Measurements from ENCODE around the gene KIF16B. TPM values are rescaled to one million over a fixed set of nuclear protein-coding genes. Genes with fewer than 3 reads are reported as not detected.

The KIF16B gene
- total RNA-seq, 1 experiment from 2014 or later, result 7.6 TPM

- CTCF ChIA-PET, result no interaction called here
- no peak for DNase-seq (ENCODE audit: low spot score)
- no peak for TF ChIP-seq JUN (CRISPR knock-in tag; IDR thresholded peaks at IDR 0.05)
- Mint-ChIP-seq H3K4me1 (no peaks in the 10 kb centered on the region), H3K27ac (no peak overlapping the region), H3K4me3 (no peak overlapping the region), H3K27me3 (ENCODE audit: low read depth) (no peaks in the 10 kb centered on the region), H3K36me3 (peaks cover 4% of the 10 kb centered on the region), H3K9me3 (peaks cover 7% of the 10 kb centered on the region; the same call in 1 of the 2 replicates)
- ATAC-seq, result no peak
- POLR2A ChIA-PET, result no interaction called here
Observed at GRCh38 chr20:16314320-16314719, 258.9 kb downstream of the KIF16B start.

- DNase-seq (ENCODE audit: low spot score) (no peak), ATAC-seq (no peak)
- peaks cover 7% of the 10 kb centered on the region; the same call in 1 of the 2 replicates for H3K9me3 Mint-ChIP-seq
- no peak overlapping the region for H3K27ac Mint-ChIP-seq
- ChIA-PET CTCF (no interaction called here), POLR2A (no interaction called here)
- no peaks in the 10 kb centered on the region for H3K27me3 Mint-ChIP-seq (ENCODE audit: low read depth)
- H3K4me1 Mint-ChIP-seq, result no peaks in the 10 kb centered on the region
- peaks cover 4% of the 10 kb centered on the region for H3K36me3 Mint-ChIP-seq
- no peak overlapping the region for H3K4me3 Mint-ChIP-seq
- TF ChIP-seq JUN (CRISPR knock-in tag; IDR thresholded peaks at IDR 0.05) (no peak), ZNF671 (CRISPR knock-in tag; IDR thresholded peaks at IDR 0.05) (no peak), SMAD3 (CRISPR knock-in tag; IDR thresholded peaks at IDR 0.05; ENCODE audit: borderline replicate concordance) (no peak), ARID4B (CRISPR knock-in tag; IDR thresholded peaks at IDR 0.05; ENCODE audit: borderline replicate concordance) (no peak), FOXJ3 (CRISPR knock-in tag; IDR thresholded peaks at IDR 0.05; ENCODE audit: borderline replicate concordance) (no peak), MYBL2 (CRISPR knock-in tag; IDR thresholded peaks at IDR 0.05) (no peak), NR2C2 (CRISPR knock-in tag; IDR thresholded peaks at IDR 0.05) (no peak), RELA (CRISPR knock-in tag; IDR thresholded peaks at IDR 0.05; ENCODE audit: borderline replicate concordance) (no peak), ZNF219 (CRISPR knock-in tag; IDR thresholded peaks at IDR 0.05; ENCODE audit: borderline replicate concordance) (no peak), PRRX2 (CRISPR knock-in tag; IDR thresholded peaks at IDR 0.05) (no peak), GRHL2 (CRISPR knock-in tag; IDR thresholded peaks at IDR 0.05; ENCODE audit: insufficient replicate concordance, severe bottlenecking) (no peak), E2F1 (CRISPR knock-in tag; IDR thresholded peaks at IDR 0.05) (no peak), TEAD1 (CRISPR knock-in tag; IDR thresholded peaks at IDR 0.05) (no peak), PRDM15 (CRISPR knock-in tag; IDR thresholded peaks at IDR 0.05) (no peak)
Observed at GRCh38 chr20:16313917-16314316, 259.3 kb downstream of the KIF16B start.

GRCh38 chr20:16312998-16313397, 260.2 kb downstream of the KIF16B start:
- Mint-ChIP-seq H3K27ac (no peak overlapping the region), H3K36me3 (peaks cover 4% of the 10 kb centered on the region), H3K4me1 (no peaks in the 10 kb centered on the region), H3K9me3 (peaks cover 7% of the 10 kb centered on the region; the same call in 1 of the 2 replicates), H3K27me3 (ENCODE audit: low read depth) (no peaks in the 10 kb centered on the region), H3K4me3 (no peak overlapping the region)
- ATAC-seq (no peak), DNase-seq (ENCODE audit: low spot score) (no peak)
- ChIA-PET POLR2A (no interaction called here), CTCF (no interaction called here)
- no peak for TF ChIP-seq FOXJ3 (CRISPR knock-in tag; IDR thresholded peaks at IDR 0.05; ENCODE audit: borderline replicate concordance)
- no peak for TF ChIP-seq FOXP4 (CRISPR knock-in tag; IDR thresholded peaks at IDR 0.05)
- no peak for TF ChIP-seq CREM (CRISPR knock-in tag; IDR thresholded peaks at IDR 0.05)
- no peak for TF ChIP-seq ESRRA (CRISPR knock-in tag; IDR thresholded peaks at IDR 0.05; ENCODE audit: borderline replicate concordance)
- no peak for TF ChIP-seq MXD4 (CRISPR knock-in tag; IDR thresholded peaks at IDR 0.05; ENCODE audit: borderline replicate concordance)
- TF ChIP-seq SOX15 (CRISPR knock-in tag; IDR thresholded peaks at IDR 0.05), result no peak
- TF ChIP-seq HMGXB4 (CRISPR knock-in tag; IDR thresholded peaks at IDR 0.05), result no peak
- TF ChIP-seq SP1 (CRISPR knock-in tag; conservative IDR thresholded peaks at IDR 0.05), result no peak
- TF ChIP-seq RELA (CRISPR knock-in tag; IDR thresholded peaks at IDR 0.05; ENCODE audit: borderline replicate concordance), result no peak

Data from WTC11 (cell line).